ENCODE results near the gene SRP9. TPM values are rescaled to one million over a fixed set of nuclear protein-coding genes. Genes with fewer than 3 reads are reported as not detected.

SRP9 gene
- total and polyA plus RNA-seq, 10 of the 15 experiments (the other 5 are each of a cell fraction or from before 2014, with no cell fraction given), result 248 to 1,200 (median 514) TPM

DNA sequence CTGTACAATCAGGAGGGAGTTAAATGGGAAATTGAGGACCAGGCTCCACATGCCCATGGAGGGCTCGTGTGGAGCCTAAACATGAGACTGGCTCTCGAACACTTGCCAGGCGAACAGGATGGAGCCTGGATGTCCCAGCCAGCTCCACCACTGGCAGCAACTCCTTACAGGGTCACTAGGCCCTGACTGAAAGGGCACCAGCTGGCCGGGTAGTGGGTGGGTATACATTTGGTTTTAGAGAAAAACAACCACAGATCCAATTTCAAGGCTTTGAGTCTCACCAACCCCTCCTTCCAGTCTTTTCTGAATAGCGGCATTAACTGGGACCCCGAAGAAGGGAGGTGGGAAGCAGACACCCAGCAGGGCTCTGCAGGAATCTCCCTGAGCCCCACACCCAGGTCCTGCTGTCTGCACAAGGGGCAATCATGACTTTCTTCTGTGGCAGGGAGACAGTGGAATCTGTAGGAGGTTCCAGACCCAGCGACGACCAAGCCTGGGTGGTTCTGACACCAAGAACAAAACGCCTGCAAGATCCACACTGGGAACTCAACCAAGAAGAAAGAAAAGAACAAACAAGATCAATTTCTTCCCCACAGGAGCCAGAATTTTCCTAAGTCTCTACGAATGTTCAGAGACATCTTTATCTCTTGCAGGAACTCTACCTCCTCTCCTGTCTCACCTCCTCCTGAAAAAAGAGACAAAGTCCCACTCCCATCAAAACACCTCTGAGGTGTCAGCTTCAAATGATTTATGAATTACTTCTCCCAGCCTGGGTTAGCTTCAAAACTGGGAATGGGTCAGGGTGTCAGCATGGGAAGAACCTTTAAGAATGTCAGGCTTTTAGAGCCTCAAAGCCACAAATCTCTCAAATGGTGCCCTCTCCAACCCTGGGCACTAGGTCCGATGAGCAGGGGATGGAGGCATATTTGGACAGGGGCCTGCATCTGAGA is 26.5 kb upstream of the SRP9 start:
- CTCF ChIA-PET, result interaction anchor here (0.9 to 1.1 kb wide), 2 partner anchors 13 to 40 kb away, joined by 3 read pairs; no protein-coding TSS in a partner anchor
- no peak overlapping the region for H3K9ac ChIP-seq (ENCODE audit: control insufficient read depth, insufficient read depth, low read length)
- TF ChIP-seq NR2C2 (IDR thresholded peaks at IDR 0.05; ENCODE audit: borderline replicate concordance, control insufficient read depth, insufficient read length, low read depth) (no peak), ATF7 (IDR thresholded peaks at IDR 0.05; ENCODE audit: low read depth) (no peak), HSF1 (IDR thresholded peaks at IDR 0.05; ENCODE audit: low read depth, low read length) (no peak), CHD4 (IDR thresholded peaks at IDR 0.05) (no peak), MTA3 (IDR thresholded peaks at IDR 0.05; ENCODE audit: borderline replicate concordance, low read length) (no peak), E2F4 (IDR thresholded peaks at IDR 0.05; ENCODE audit: low read depth, low read length) (no peak), CREB1 (IDR thresholded peaks at IDR 0.05; ENCODE audit: low read depth) (no peak), ZBED1 (IDR thresholded peaks at IDR 0.05; ENCODE audit: borderline replicate concordance) (no peak), FOS (IDR thresholded peaks at IDR 0.05; ENCODE audit: borderline replicate concordance, extremely low read depth, insufficient read length) (no peak), RBBP5 (conservative IDR thresholded peaks at IDR 0.05) (no peak), PAX5 (IDR thresholded peaks at IDR 0.05; ENCODE audit: borderline replicate concordance, low read depth, low read length) (no peak), POLR2A (IDR thresholded peaks at IDR 0.05; ENCODE audit: low read depth, low read length) (no peak), TCF3 (IDR thresholded peaks at IDR 0.05; ENCODE audit: borderline replicate concordance, insufficient read depth, low read depth, low read length) (no peak)
- TF ChIP-seq, protein P1, sequence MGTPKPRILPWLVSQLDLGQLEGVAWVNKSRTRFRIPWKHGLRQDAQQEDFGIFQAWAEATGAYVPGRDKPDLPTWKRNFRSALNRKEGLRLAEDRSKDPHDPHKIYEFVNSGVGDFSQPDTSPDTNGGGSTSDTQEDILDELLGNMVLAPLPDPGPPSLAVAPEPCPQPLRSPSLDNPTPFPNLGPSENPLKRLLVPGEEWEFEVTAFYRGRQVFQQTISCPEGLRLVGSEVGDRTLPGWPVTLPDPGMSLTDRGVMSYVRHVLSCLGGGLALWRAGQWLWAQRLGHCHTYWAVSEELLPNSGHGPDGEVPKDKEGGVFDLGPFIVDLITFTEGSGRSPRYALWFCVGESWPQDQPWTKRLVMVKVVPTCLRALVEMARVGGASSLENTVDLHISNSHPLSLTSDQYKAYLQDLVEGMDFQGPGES (IDR thresholded peaks at IDR 0.05), result no peak
- TF ChIP-seq, protein P2, sequence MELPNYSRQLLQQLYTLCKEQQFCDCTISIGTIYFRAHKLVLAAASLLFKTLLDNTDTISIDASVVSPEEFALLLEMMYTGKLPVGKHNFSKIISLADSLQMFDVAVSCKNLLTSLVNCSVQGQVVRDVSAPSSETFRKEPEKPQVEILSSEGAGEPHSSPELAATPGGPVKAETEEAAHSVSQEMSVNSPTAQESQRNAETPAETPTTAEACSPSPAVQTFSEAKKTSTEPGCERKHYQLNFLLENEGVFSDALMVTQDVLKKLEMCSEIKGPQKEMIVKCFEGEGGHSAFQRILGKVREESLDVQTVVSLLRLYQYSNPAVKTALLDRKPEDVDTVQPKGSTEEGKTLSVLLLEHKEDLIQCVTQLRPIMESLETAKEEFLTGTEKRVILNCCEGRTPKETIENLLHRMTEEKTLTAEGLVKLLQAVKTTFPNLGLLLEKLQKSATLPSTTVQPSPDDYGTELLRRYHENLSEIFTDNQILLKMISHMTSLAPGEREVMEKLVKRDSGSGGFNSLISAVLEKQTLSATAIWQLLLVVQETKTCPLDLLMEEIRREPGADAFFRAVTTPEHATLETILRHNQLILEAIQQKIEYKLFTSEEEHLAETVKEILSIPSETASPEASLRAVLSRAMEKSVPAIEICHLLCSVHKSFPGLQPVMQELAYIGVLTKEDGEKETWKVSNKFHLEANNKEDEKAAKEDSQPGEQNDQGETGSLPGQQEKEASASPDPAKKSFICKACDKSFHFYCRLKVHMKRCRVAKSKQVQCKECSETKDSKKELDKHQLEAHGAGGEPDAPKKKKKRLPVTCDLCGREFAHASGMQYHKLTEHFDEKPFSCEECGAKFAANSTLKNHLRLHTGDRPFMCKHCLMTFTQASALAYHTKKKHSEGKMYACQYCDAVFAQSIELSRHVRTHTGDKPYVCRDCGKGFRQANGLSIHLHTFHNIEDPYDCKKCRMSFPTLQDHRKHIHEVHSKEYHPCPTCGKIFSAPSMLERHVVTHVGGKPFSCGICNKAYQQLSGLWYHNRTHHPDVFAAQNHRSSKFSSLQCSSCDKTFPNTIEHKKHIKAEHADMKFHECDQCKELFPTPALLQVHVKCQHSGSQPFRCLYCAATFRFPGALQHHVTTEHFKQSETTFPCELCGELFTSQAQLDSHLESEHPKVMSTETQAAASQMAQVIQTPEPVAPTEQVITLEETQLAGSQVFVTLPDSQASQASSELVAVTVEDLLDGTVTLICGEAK (IDR thresholded peaks at IDR 0.05; ENCODE audit: borderline replicate concordance), result no peak
- ATAC-seq (no peak), FAIRE-seq (no peak), DNase-seq (ENCODE audit: low read depth, low spot score) (no peak)
- RAD21 ChIA-PET (ENCODE audit: unreplicated experiment), result no interaction called here
- no peaks in the 10 kb centered on the region for H3K27me3 ChIP-seq (replicated peaks in 1 of 2; ENCODE audit: control insufficient read depth in 2 of 2, insufficient read depth in 2 of 2, low read length in 1 of 2)
- intact Hi-C loops (cut with micrococcal nuclease; ENCODE audit: unreplicated experiment) (no loop called here), in situ Hi-C loops (cut with MboI) (no loop called here)
- H3K36me3 ChIP-seq (ENCODE audit: control insufficient read depth in 2 of 2, insufficient read depth in 2 of 2, low read length in 1 of 2), result no peaks in the 10 kb centered on the region
- POLR2A ChIA-PET, result no interaction called here
- H3K4me2 ChIP-seq (ENCODE audit: control insufficient read depth, insufficient read depth), result no peak overlapping the region
- SMC1A ChIA-PET (ENCODE audit: uncharacterized antibody, unreplicated experiment), result interaction anchor here (0.6 kb wide), 2 partner anchors 233 to 472 kb away, joined by 3 to 4 read pairs; no protein-coding TSS in a partner anchor
- BruUV-seq (replicated peaks), result no TSS peak
- 37% methylated on average over 11 of the region's 11 CpGs for WGBS (ENCODE audit: insufficient coverage, insufficient replicate concordance, low lambda C conversion rate, missing lambda C conversion rate)
- no peaks in the 10 kb centered on the region for H3K4me1 ChIP-seq (ENCODE audit: control insufficient read depth, insufficient read depth, low read length)
- no peaks in the 10 kb centered on the region for H4K20me1 ChIP-seq (ENCODE audit: control insufficient read depth, insufficient read depth)
- no peak overlapping the region for H3K27ac ChIP-seq (ENCODE audit: control insufficient read depth, insufficient read depth)
- no peaks in the 10 kb centered on the region for H3K9me3 ChIP-seq (replicated peaks; ENCODE audit: control insufficient read depth, insufficient read depth, low read length)
- no peaks in the 10 kb centered on the region for H3K79me2 ChIP-seq (ENCODE audit: control insufficient read depth, insufficient read depth, low read length)
- H2AFZ ChIP-seq (ENCODE audit: control insufficient read depth, low read depth, low read length), result no peak overlapping the region
- H3K4me3 ChIP-seq, result no peak overlapping the region
